HG03135 (cell line): ENCODE measurements around the gene ATF7.
"Not testable (repeated sequence)": the region's sequence is repeated elsewhere in the genome, so short reads cannot be mapped to it uniquely, and the experiment has no call there.

Source experiments
- ATAC-seq: cut with Tn5 transposase; IDR thresholded peaks from one replicate; pipeline ENCODE4 v1.9.1; 2021; ENCODE audit warnings: mild to moderate bottlenecking, moderate library complexity; ENCODE audit not compliant: unreplicated experiment

ATF7 gene

DNA sequence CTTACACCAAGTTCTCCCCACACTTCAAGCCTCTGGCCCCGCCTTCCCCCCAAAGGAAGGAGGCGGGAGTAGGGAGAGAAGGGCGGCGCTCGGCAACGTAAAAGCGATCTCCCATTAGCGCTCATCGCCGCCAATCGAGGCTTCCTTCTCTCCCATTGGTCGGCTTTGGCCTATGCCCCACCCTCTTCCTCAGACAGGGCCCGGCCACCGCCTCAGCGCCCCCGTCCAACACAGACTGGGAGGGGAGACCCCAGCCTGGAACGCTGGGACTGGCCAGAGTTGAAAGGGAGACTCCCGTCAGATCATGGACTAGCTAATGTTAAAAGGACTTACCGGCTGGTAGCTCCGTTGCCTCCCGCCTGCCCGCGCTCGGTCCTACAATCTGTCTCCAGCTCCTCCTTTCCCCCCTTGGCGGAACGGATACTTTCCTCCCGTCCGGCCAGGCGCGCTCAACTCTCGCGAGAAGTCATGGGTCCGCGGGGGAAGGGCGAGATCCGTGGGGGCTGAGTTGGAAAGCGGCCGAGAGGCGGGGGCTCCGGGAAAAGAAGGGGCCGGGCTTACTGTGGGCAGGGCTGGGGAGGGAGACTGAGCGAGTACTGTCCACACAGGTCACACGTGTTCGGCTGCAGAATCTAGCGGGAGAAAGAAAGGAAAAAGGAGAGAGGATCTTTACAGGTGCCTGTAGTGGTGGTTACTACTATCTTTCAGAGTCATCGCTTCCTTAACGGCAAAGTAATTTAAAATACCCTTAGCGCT lies at the start of gene ATF7:
Gene ATF7, minus strand, starts transcription at position 437 of the 756 bp plus-strand sequence. CDS start 25,382 bp downstream, outside the sequence.
- peak; percentile 96 for ATAC-seq

DNA sequence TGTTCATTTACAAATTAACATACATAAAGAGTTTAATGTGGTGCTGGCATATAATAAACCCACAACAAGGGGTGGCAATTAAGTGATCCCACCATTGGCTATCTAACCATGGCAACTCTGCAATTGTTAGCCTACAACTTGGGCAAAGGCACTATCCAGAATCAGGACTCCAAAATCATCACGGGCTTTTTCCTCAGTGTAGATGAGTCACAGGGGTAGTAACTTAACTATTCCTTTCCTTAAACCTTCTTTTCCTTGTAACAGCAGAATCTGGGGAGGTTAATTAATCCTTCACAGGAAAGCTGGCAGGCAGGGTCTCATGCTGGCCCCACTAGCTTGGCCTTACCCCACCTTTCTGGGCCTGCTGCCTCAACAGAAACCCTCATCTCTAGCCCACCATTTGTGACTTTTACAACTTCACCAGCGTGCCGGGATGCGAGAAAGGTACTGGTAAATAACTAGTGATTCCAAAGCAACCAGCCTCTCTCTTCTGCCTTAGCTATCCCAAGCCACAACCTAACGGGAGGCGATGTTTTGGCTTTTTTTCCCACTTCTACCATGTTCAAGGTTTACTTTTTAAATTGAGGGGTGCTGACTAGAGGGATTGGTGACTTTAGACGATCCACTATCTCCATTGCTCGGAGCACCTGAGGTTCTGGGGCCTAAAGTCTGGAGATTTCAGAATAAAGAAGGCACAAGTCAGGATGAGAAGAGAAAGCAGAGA lies 49.0 kb upstream of the ATF7 start:
- no peak for ATAC-seq

DNA sequence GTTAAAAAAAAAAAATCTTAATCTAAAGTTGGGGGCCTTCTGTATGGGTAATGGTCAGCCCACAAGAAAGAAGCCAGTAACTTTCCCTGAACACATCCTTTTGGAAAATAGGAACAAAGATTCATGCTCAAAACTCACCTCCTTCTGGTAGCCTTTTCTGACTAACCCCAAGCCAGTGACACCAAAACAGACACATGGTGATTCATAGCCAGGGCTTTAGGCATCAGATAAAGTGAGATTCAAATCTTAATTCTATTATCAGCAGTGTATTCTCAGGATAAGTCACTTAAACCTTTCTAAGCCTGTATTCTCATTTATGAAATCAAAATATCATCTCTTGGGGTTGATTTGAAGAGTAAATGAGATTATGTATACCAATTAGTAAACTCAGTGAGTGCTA lies 44.8 kb upstream of the ATF7 start:
- no peak for ATAC-seq

DNA sequence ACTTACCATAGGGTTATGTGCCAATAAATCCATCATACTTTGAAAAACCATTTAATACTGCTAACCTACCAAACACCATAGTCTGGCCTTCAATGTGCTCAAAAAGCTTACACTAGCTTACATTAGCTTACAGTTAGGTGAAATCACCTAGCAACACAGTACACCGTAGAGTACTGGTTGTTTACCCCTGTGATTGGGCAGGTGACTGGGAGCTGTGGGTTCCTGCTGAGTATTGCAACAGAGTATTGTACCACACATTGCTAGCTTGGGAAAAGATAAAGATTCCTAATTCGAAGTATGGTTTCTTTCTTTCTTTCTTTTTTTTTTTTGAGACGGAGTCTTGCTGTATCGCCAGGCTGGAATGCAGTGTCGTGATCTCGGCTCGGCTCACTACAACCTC lies 44.1 kb upstream of the ATF7 start:
- ATAC-seq: no peak

DNA sequence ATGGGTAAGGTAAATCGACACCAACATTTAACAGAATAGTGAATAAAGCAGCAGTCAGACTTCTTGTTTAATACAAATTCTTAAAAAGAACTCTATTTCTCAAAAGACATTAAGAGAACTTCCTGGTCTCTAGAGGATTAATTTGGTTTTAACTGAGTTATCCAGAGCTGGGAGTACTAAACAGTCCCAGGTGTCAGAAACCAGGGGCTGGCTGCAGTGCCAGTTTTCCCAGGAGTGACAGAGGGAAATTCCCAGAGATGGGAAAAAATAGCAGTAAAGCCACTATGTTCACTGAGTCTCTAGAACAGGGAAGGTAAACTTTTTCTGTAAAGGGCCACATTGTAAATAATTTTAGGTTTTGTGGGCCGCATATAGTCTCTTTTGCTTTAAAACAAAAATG lies 40.9 kb upstream of the ATF7 start:
- no peak for ATAC-seq

DNA sequence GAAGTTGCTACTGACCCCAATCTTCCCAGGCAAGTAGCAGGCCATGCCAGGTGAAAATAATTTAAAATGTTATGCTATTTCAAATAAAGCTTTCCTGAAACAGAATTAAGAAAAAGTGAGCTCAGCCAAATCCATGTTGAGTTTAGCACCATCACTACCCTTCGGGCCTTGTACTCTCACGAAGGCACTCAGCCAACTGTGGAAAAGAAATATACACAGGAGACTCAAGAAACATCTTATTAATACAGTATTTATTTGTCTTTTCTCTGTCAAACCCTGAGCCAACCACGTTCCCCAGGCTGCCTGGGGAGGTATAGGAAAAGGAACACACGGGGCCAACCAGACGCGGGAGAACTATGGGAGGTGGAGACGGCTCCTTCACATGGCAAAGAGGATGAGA lies 38.8 kb upstream of the ATF7 start:
- ATAC-seq: no peak

DNA sequence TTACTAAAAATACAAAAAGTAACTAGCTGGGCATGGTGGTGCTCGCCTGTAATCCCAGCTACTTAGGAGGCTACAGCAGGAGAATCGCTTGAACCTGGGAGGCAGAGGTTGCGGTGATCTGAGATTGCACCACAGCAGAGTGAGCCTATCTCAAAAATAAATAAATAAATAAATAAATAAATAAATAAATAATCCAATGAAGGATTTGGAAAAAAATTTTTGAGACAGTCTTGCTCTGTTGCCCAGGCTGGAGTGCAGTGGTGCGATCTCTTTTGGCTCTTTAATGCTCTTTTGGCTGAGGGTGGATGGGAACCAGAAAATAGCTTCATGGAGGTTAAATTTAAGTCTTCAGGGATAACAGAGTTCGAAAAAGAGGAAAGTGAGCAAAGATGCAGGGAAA lies 38.0 kb upstream of the ATF7 start:
- ATAC-seq: no peak

DNA sequence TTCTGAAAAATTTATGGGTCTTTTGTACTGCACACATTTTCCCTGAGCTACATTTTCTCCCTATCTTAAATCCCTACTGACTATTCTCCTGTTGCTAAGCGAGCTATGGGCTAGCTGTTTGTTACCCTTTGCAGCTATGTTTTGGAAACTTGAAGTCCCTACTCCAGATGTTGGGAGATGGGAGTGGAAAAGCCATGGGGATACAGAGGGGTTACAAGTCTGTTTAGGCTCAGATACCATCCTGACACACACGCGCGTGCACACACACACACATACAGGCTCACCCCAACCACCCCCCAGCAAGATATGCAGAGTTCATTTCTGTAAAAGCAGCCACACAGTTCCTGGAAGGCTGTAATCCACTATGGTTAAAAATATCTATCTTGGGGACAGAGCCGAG lies 33.9 kb upstream of the ATF7 start:
- ATAC-seq: no peak

DNA sequence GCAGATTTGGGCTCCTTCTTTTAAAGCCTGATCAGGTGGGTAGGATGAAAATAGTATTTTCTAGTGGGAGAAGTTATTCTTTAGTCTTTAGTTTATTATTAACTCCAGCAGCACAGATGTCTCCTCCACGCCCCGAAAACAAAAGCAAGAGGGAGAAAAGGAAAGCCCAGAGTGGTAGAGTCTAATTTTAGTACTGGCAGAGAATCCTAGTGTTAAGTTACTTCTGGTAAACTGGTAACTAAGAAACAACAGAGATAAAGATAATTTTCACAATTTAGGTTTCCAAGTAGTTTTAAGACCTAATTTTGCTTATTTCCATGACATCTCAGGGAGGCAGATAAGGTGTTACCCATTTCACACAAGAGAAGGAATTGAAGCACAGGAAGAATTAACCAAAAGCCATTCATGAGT lies 33.4 kb upstream of the ATF7 start:
- no peak for ATAC-seq

DNA sequence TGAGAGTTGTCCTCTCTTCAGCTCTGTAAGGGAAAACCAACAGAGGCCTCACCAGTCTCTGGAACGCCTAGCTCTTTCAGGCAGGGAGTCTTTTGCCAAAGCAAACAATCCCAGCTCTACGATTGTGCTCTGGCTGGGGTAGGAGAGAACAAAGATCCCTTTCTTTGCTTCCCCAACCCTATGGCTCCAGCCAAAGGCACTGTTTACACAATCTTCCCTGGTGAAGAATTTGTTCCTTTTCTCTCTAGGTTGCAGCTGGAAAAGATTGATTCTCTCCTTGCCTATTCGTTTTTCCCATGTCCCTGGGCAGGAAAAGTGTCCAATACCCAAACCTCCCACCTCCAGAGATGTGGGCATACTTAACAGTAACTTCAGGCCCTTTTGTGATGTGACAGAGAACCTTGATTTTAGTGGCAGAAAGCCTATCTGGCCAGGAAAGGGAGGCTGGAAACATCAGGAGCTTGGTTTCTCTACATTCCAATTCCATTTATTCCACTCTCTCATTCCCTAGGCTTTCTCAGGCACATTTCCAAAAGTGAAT lies 32.9 kb upstream of the ATF7 start:
- no peak for ATAC-seq

DNA sequence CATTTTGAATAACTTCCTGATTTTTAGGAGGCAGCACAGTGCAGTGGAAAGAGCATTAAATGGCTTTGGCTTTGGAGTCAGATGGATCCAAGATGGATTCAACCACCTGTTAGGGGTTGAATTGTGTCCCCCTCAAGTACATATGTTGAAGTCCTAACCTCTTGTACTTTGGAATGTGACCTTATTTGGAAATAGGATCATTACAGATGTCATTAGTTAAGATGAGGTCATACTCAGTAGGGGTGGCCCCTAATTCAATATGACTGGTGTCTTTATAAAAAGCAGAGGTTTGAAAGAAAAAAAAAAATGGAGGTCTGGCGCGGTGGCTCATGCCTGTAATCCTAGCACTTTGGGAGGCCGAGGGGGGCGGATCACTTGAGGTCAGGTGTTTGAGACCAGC lies 30.9 kb upstream of the ATF7 start:
- no peak for ATAC-seq

DNA sequence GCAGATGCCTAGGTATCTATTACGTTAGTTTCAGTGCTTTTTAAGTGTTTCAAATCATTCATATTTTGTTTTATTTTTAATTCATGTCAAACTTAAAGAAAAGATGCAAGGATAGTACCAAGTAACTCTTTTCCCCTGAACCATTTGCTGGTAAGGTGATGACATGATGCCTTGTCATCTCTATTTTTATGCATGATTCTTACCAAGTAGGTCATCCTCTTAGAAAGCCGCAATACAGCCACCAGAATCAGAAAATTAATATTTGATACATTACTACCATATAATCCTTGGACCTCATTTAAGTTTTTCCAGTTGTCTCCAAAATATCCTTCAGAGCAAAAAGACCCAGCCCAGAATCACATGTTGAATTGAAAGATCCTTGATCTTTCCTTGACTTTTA lies 27.4 kb upstream of the ATF7 start:
- no peak for ATAC-seq

DNA sequence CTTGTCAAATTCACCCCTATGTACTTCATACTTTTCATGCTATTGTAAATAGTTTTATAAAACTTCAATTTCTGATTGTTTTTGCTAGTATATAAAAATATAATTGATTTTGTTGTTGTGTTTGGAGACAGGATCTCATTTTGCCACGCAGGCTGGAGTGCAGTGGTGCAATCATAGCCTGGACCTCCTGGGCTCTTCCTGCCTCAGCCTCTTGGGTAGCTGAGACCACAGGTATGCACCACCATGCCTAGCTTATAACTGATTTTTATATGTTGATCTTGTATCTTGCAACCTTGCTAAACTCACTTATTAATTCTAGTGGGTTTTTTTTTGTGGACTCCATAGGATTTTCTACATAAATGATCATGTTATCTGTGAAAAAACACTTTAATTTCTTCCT lies 26.2 kb upstream of the ATF7 start:
- no peak for ATAC-seq

DNA sequence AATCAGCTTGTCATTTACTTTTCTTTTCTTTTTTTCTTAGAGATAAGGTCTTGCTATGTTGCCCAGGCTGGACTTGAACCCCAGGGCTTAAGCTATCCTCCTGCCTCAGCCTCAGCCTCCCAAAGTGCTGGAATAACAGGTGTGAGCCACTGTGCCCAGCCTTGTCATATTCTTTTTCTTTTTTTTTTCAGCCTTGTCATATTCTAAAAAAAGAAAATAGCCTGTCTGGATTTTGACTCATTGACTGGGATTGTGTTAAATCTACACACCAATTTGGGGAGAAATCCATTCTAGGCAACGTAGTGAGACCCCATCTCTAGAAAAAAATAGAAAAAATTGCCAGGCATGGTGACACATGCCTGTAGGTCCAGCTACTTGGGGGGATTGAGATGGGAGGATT lies 25.6 kb upstream of the ATF7 start:
- no peak for ATAC-seq

DNA sequence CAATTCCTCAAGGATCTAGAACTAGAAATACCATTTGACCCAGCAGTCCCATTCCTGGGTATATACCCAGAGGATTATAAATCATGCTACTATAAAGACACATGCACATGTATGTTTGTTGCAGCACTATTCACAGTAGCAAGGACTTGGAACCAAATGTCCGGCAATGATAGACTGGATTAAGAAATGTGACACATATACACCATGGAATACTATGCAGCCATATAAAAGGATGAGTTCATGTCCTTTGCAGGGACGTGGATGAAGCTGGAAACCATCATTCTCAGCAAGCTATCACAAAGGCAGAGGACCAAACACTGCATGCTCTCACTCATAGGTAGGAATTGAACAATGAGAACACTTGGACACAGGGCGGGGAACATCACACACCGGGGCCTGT lies 20.1 kb upstream of the ATF7 start:
- ATAC-seq: not testable (repeated sequence)

DNA sequence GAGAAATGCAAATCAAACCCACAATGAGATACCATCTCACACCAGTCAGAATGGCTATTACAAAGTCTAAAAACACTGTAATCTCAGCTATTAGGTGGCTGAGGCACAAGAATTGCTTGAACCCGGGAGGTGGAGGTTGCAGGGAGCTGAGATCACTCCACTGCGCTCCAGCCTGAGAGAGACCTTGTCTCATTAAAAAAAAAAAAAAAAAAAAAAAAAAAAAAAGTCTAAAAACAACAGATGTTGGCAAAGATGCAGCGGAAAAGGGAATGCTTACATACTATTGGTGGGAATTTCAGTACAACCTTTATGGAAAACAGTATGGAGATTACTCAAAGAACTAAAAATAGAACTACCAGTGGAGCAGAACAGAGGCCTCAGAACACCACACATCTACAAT lies 19.0 kb upstream of the ATF7 start:
- no peak for ATAC-seq

DNA sequence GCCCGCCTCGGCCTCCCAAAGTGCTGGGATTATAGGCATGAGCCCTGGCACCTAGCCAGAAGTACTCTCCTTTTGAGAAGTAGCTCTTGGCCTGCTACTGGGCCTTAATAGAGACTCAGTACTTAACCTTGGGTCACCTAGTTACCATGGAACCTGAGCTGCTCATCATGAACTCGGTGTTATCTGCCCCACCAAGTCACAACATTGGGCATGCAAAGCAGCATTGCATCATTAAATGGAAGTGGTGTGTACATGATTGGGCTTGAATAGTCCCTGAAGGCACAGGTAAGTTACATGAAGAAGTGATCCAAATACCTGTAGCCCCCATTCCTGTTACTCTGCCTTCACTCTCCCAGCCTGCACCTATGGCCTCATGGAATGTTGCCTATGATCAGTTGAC lies 18.0 kb upstream of the ATF7 start:
- no peak for ATAC-seq

DNA sequence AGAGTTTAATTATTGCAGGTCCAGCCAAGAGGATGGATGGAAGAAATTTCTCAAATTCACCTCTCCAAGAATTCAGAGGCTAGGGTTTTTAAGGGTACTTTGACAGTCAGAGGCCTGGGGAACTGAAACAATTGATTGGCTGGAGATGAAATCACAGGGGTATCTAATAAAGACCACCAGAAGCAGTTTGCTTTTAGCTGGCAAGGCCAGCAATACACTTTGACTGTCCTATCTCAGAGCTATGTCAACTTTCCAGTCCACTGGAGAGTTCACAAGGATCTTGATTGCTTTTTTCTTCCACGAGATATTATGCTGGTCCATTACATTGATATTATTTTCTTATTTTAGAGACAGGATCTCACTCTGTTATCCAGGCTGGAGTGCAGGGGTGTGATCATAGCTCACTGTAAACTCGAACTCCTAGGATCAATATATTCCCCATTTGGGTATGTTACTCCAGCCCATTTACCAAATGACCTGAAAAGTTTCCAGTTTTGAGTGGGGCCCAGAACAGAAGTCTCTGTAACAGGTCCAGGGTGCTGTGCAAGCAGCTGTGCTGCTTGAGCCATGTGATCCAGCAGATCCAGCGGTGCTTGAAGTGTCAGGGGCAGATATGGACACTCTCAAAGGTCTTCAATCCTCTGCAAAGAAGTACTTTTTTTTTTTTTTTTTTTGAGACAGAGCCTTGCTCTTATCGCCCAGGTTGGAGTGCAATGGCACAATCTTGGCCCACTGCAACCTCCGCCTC lies 17.2 kb upstream of the ATF7 start:
- ATAC-seq: no peak

DNA sequence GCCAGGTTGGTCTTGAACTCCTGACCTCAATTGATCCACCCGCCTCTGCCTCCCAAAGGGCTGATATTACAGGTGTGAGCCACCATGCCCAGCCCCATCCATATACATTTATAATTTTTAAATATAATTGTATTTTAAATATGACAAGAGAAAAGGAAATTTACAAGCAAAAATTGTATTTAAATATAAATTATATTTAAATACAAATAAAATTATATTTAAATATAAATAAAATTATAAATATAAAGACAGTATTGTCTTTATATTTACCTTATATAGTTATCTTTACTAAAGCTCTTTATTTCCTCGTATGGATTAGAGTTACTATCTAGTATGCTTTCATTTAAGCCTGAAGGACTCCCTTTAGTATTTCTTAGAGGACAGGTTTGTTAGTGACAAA lies 11.9 kb upstream of the ATF7 start:
- ATAC-seq: no peak

DNA sequence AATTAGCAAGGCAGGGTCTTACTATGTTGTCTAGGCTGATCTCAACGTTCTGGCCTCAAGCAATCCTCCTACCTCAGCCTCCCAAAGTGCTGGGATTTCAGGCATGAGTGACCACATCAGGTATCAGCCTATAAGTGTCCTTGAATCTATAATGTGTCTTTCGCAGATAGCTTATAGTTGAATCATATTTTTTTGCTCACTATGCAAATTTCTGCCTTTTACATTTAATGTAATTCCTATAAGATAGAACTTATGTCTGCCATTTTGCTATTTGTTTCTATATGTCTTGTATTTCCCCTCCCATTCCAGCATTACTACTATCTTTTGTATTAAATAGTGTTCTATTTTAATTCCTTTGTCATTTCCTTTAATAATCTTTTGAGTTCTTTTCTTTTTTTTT lies 10.5 kb upstream of the ATF7 start:
- ATAC-seq: no peak

DNA sequence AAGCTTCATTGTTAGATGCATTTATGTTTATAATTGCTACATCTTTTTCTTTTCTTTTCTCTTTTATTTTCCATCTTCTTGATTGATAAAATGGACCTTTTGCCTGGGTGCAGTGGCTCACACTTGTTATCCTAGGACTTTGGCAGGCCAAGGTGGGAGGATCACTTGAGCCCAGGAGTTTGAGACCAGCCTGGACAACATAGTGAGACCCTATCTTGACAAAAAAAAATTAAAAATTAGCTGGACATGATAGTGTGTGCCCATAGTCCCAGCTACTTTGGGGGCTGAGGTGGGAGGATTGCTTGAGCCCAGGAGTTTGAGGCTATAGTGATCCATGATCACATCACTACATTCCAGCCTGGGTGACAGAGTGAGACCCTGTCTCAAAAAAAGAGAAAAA lies 9.5 kb upstream of the ATF7 start:
- ATAC-seq: not testable (repeated sequence)

DNA sequence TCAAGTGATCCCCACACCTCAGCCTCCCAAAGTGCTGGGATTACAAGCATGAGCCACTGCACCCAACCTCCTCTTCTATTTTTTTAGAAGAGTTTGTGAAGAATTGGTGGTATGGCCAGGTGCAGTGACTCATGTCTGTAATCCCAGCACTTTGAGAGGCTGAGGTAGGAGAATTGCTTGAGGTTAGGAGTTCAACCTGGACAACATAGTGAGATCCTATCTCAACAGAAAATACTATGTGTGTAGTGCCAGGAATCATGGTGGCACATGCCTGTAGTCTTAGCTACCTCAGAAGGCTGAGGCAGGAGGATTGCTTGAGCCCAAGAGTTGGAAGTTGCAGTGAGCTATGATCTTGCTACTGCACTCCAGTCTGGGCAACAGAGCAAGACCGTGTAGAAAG lies 5.5 kb upstream of the ATF7 start:
- ATAC-seq: no peak
